ENCODE results near the gene TTC27.

- TF ChIP-seq CTCF (conservative IDR thresholded peaks at IDR 0.05; ENCODE audit: low read length) (no peak), EZH2phosphoT487 (IDR thresholded peaks at IDR 0.05; ENCODE audit: borderline replicate concordance, low read depth, low read length) (no peak)
These were observed 142.5 kb downstream of the TTC27 start for GRCh38 chr2:32770360-32770759.

Data from OCI-LY7 (cell line).